GM12891 (cell line): Measurements from ENCODE around the gene UIMC1.

ENCODE experiments used
- DNase-seq: peaks from one replicate; pipeline ENCODE4 v3.0.0; 2011; ENCODE audit warnings: low spot score; ENCODE audit not compliant: insufficient read length
- FAIRE-seq: peaks from 2 replicates; lab custom pipeline; 2011; peaks lifted over from hg19 to GRCh38; lab: Jason Lieb, UNC
- PAX5 ChIP-seq: IDR thresholded peaks from 2 replicates; pipeline ENCODE4 v1.6.1; 2011; ENCODE audit warnings: low read length, moderate library complexity, mild to moderate bottlenecking; ENCODE audit not compliant: insufficient read depth, severe bottlenecking
- POLR2A ChIP-seq: IDR thresholded peaks from 2 replicates; pipeline ENCODE4 v1.6.1; 2011; ENCODE audit warnings: low read depth, low read length, control low read depth
- POLR2AphosphoS5 ChIP-seq: IDR thresholded peaks from 2 replicates; pipeline ENCODE4 v1.6.1; 2011; ENCODE audit warnings: low read depth, low read length, control low read depth
- POU2F2 ChIP-seq: IDR thresholded peaks from 2 replicates; pipeline ENCODE4 v1.6.1; 2011; ENCODE audit warnings: low read depth, mild to moderate bottlenecking, control low read depth, low read length, moderate library complexity
- SPI1 ChIP-seq: IDR thresholded peaks from 2 replicates; pipeline ENCODE4 v1.6.1; 2011; ENCODE audit warnings: low read depth, low read length, control low read depth
- TAF1 ChIP-seq: IDR thresholded peaks from 2 replicates; pipeline ENCODE4 v1.6.1; 2011; ENCODE audit warnings: low read depth, low read length, control low read depth

The UIMC1 gene

GRCh38 chr5:176869501-176870109 is 137.0 kb downstream of the UIMC1 start:
- FAIRE-seq (no peak), DNase-seq (no peak)
- no peak for TF ChIP-seq PAX5
- no peak for TF ChIP-seq POU2F2
- TF ChIP-seq TAF1, result no peak
- TF ChIP-seq SPI1, result no peak
- no peak for TF ChIP-seq POLR2AphosphoS5
- no peak for TF ChIP-seq POLR2A

DNA sequence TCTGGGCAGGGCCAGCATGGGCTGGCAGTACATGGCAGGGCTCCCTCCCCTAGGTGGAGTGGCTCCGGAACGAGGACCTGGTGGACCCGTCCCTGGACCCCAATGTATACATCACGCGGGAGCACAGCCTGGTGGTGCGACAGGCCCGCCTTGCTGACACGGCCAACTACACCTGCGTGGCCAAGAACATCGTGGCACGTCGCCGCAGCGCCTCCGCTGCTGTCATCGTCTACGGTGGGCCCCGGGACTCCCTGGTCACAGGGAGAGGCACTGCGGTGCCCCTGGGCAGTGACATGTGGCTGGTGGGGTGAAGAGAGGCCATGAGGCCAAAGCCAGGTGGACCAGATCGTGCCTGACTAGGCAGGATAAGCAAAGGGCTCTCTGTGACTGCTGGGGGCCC is 137.8 kb downstream of the UIMC1 start:
- no peak for TF ChIP-seq PAX5
- no peak for TF ChIP-seq POLR2A
- DNase-seq, result no peak
- no peak for FAIRE-seq

GRCh38 chr5:176868126-176868525 is 138.5 kb downstream of the UIMC1 start:
- no peak for DNase-seq
- TF ChIP-seq POLR2AphosphoS5 (no peak), POLR2A (no peak), TAF1 (no peak), PAX5 (no peak), POU2F2 (no peak)
- no peak for FAIRE-seq

DNA sequence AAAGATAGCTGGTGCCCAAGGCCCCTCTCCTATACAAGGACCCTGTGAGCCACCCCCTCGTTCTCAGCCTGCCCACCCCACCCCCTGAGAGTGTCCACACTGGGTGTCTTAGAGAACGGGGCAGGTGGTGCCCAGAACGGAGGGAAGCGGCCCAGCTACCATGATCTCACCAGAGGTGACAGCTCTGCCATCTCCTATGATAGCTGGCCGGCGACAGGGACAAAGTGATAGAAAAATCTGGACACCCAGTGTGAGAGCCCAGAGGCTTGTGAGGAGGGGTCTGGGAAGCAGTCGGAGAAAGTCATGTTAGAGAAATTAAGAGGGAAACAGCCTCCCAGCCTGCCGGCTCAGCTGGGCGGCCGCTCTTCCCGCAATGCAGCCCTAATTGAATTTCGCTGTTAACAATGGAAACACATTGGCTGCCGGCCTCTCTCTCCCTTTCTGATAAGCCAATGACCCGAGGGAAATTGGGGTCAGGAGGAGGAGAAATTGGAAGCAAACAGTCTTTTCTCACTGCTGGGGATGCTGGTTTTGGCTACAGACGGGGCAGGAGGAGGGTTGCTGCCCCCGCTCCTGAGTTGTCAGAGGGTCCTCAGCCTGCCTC is 139.8 kb downstream of the UIMC1 start:
- TF ChIP-seq SPI1 (no peak), POLR2AphosphoS5 (no peak), TAF1 (no peak), POLR2A (no peak), POU2F2 (no peak), PAX5 (no peak)
- FAIRE-seq, result no peak

GRCh38 chr5:176865964-176866363 is 140.6 kb downstream of the UIMC1 start:
- no peak for FAIRE-seq
- DNase-seq, result no peak
- no peak for TF ChIP-seq POLR2A
- no peak for TF ChIP-seq TAF1
- TF ChIP-seq POLR2AphosphoS5, result no peak
- no peak for TF ChIP-seq POU2F2
- TF ChIP-seq PAX5, result no peak
- no peak for TF ChIP-seq SPI1

More for the DNA sequence above, 139.8 kb downstream of the UIMC1 start:
- no peak for DNase-seq

GRCh38 chr5:176864755-176865154 is 141.8 kb downstream of the UIMC1 start:
- FAIRE-seq, result no peak
- DNase-seq, result no peak
- TF ChIP-seq POLR2AphosphoS5 (no peak), SPI1 (no peak), POU2F2 (no peak), PAX5 (no peak), POLR2A (no peak), TAF1 (no peak)

GRCh38 chr5:176863765-176864098 is 142.8 kb downstream of the UIMC1 start:
- no peak for TF ChIP-seq POU2F2
- TF ChIP-seq POLR2A, result no peak
- no peak for TF ChIP-seq TAF1
- no peak for TF ChIP-seq PAX5
- FAIRE-seq, result no peak

DNA sequence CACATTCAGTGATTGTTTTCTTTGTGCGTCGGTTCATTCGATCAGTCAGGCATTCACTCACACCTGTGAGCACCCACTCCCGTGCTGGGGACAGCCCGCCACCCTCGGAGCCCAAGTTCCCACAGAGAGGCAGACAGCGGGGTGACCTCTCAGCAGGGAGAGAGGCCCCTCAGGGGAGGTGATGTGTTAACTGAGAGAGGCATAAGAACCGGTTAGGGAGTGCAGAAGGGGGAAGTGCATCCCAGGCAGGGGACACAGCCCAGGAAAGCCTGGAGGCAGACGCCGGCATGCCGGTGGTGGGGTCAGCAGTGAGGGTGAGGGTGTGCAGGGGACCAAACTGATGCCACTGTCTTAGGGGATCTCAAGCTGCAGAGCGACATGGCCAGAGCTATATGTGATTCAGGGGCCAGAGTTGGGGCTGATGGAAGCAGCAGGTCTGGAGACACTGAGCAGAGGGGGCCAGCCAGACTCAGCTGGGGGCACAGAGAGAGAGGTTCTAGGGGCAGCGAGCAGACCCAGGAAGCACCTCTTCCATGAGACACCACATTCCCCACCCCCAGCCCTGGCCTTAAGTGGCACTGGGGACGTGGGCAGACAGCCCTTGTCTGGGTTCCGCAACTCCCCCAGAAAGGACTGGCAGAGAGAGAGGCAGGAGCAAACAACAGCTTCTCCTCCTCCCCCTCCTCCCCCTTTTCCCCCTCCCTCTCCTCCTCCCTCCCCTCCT is 143.4 kb downstream of the UIMC1 start:
- DNase-seq (no peak), FAIRE-seq (no peak)
- TF ChIP-seq TAF1 (no peak), POLR2A (no peak), POU2F2 (no peak), SPI1 (no peak), PAX5 (no peak), POLR2AphosphoS5 (no peak)

More at GRCh38 chr5:176863765-176864098, 142.8 kb downstream of the UIMC1 start:
- DNase-seq, result no peak

- FAIRE-seq, result no peak
- TF ChIP-seq POU2F2, result no peak
- DNase-seq, result no peak
Measured at GRCh38 chr5:176862330-176862995, 144.1 kb downstream of the UIMC1 start.

DNA sequence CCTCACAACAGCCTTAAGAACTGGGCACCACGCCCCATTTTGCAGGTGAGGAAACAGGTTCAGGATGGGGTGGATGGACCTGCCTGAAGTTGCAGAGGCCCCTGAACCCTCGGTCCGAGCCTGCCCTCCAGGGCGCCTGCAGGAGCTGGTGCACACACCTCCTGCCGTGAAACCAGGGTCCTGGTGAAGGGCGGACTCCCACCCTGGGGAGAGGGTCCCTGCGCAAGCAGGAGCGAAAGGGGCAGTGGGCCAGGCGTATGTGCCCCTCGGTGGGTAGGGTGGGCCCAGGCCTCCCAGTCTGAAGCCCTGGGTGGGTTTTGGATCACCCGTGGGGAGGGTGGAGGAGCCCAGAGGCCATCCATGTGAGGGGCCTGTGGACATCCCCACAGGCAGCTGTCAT is 145.3 kb downstream of the UIMC1 start:
- DNase-seq, result no peak
- FAIRE-seq, result no peak
- TF ChIP-seq SPI1 (no peak), POLR2AphosphoS5 (no peak), POU2F2 (no peak), TAF1 (no peak), POLR2A (no peak), PAX5 (no peak)
